Mesothelial cell of epicardium (in vitro differentiated cells): ENCODE results near the gene ZNF677. TPM values are rescaled to one million over a fixed set of nuclear protein-coding genes. Genes with fewer than 3 reads are reported as not detected.
"Not testable (repeated sequence)": the region's sequence is repeated elsewhere in the genome, so short reads cannot be mapped to it uniquely, and the experiment has no call there.

Experiments
- DNase-seq, 2 experiments: peaks; one replicate each; pipeline ENCODE4 v3.0.0; 2021; ENCODE audit warnings: low spot score in 2 of 2; ENCODE audit not compliant: unreplicated experiment in 2 of 2
- H3K27ac Mint-ChIP-seq: 2 replicates; pipeline ENCODE4 v1.8.0; 2021; ENCODE audit warnings: mixed read lengths
- H3K27me3 Mint-ChIP-seq: 2 replicates; pipeline ENCODE4 v1.8.0; 2021; ENCODE audit warnings: low read depth, mixed read lengths
- H3K36me3 Mint-ChIP-seq: 2 replicates; pipeline ENCODE4 v1.8.0; 2021; ENCODE audit warnings: mixed read lengths
- H3K4me1 Mint-ChIP-seq: 2 replicates; pipeline ENCODE4 v1.8.0; 2021; ENCODE audit warnings: mixed read lengths
- H3K4me3 Mint-ChIP-seq: 2 replicates; pipeline ENCODE4 v1.8.0; 2021; ENCODE audit warnings: mild to moderate bottlenecking, moderate library complexity, mixed read lengths
- H3K9me3 Mint-ChIP-seq: 2 replicates; pipeline ENCODE4 v1.8.0; 2021; ENCODE audit warnings: mixed read lengths
- CTCF ChIP-seq: fragments of 200-600 bp; sonication (generic); IDR thresholded peaks from one replicate; pipeline ENCODE4 v1.5.0; 2021; ENCODE audit warnings: antibody characterized with exemption; ENCODE audit not compliant: unreplicated experiment
- total RNA-seq: library from RNA; stranded (reverse); gene quantifications from 3 replicates; pipeline ENCODE4 v1.2.1, GENCODE V29; 2021

The ZNF677 gene
- total RNA-seq, 1 donor from 2014 or later, result 51.7 TPM

- Mint-ChIP-seq H3K27ac (no peak overlapping the region), H3K4me1 (no peaks in the 10 kb centered on the region), H3K27me3 (no peaks in the 10 kb centered on the region), H3K36me3 (peaks cover 1% of the 10 kb centered on the region), H3K9me3 (peaks cover 53% of the 10 kb centered on the region), H3K4me3 (no peak overlapping the region)
- DNase-seq, result no peak
- no peak for TF ChIP-seq CTCF
Measured at GRCh38 chr19:53275480-53275879, 20.8 kb upstream of the ZNF677 start.

GRCh38 chr19:53272044-53272443 is 17.4 kb upstream of the ZNF677 start:
- peaks cover 1% of the 10 kb centered on the region for H3K36me3 Mint-ChIP-seq
- TF ChIP-seq CTCF, result no peak
- H3K4me1 Mint-ChIP-seq, result no peaks in the 10 kb centered on the region
- H3K27ac Mint-ChIP-seq, result no peak overlapping the region
- H3K27me3 Mint-ChIP-seq, result no peaks in the 10 kb centered on the region
- DNase-seq, result no peak
- H3K9me3 Mint-ChIP-seq, result peaks cover 49% of the 10 kb centered on the region
- H3K4me3 Mint-ChIP-seq, result no peak overlapping the region

- DNase-seq, H3K4me1 Mint-ChIP-seq, H3K4me3 Mint-ChIP-seq, H3K27ac Mint-ChIP-seq, H3K36me3 Mint-ChIP-seq, H3K27me3 Mint-ChIP-seq: not testable (repeated sequence)
- peaks cover 58% of the 10 kb centered on the region for H3K9me3 Mint-ChIP-seq
Measured at GRCh38 chr19:53269861-53270260, 15.2 kb upstream of the ZNF677 start.

GRCh38 chr19:53267623-53268022 is 12.9 kb upstream of the ZNF677 start, which contains the start of gene VN1R4:
Gene VN1R4, minus strand, starts transcription at chr19:53267723. Its CDS starts 58 bp downstream, at chr19:53267665.
- H3K9me3 Mint-ChIP-seq, result peaks cover 61% of the 10 kb centered on the region
- not testable (repeated sequence) for H3K4me1 Mint-ChIP-seq, DNase-seq, H3K27me3 Mint-ChIP-seq, H3K36me3 Mint-ChIP-seq, H3K4me3 Mint-ChIP-seq, H3K27ac Mint-ChIP-seq

- DNase-seq, H3K4me3 Mint-ChIP-seq, H3K27me3 Mint-ChIP-seq, H3K4me1 Mint-ChIP-seq, H3K27ac Mint-ChIP-seq: not testable (repeated sequence)
- H3K36me3 Mint-ChIP-seq, result peaks cover 14% of the 10 kb centered on the region
- H3K9me3 Mint-ChIP-seq, result peaks cover 35% of the 10 kb centered on the region
Measured at GRCh38 chr19:53257715-53258342, 3.2 kb upstream of the ZNF677 start, which contains the start of gene VN1R2. Gene VN1R2, plus strand, starts transcription at chr19:53258292. Its CDS starts 84 bp downstream, at chr19:53258376.

GRCh38 chr19:53246498-53246897 is 8.2 kb downstream of the ZNF677 start:
- Mint-ChIP-seq H3K36me3 (peaks cover 91% of the 10 kb centered on the region), H3K27ac (no peak overlapping the region), H3K27me3 (no peaks in the 10 kb centered on the region), H3K4me3 (no peak overlapping the region), H3K4me1 (no peaks in the 10 kb centered on the region), H3K9me3 (peaks cover 81% of the 10 kb centered on the region)
- DNase-seq, result no peak
- no peak for TF ChIP-seq CTCF

- Mint-ChIP-seq H3K4me1 (no peaks in the 10 kb centered on the region), H3K27ac (no peak overlapping the region), H3K36me3 (peaks cover 79% of the 10 kb centered on the region), H3K4me3 (no peak overlapping the region), H3K27me3 (no peaks in the 10 kb centered on the region), H3K9me3 (peaks cover 77% of the 10 kb centered on the region)
- TF ChIP-seq CTCF, result no peak
- no peak for DNase-seq
Measured at GRCh38 chr19:53237114-53237777, 17.4 kb downstream of the ZNF677 start.
